Stimulated activated CD4-positive, alpha-beta T cell treated with anti-CD3 and anti-CD28 coated beads, Interleukin-4, amount 100 ng/mL, for 4 hours (primary cell): ENCODE results near the gene TMEM184B.
A peak's percentile ranks its signal among the peaks of the same experiment; 100 is the strongest.

Experiments
- DNase-seq, 2 experiments: peaks; one replicate each; pipeline ENCODE4 v3.0.0-alpha.2; 2020

Gene TMEM184B

DNA sequence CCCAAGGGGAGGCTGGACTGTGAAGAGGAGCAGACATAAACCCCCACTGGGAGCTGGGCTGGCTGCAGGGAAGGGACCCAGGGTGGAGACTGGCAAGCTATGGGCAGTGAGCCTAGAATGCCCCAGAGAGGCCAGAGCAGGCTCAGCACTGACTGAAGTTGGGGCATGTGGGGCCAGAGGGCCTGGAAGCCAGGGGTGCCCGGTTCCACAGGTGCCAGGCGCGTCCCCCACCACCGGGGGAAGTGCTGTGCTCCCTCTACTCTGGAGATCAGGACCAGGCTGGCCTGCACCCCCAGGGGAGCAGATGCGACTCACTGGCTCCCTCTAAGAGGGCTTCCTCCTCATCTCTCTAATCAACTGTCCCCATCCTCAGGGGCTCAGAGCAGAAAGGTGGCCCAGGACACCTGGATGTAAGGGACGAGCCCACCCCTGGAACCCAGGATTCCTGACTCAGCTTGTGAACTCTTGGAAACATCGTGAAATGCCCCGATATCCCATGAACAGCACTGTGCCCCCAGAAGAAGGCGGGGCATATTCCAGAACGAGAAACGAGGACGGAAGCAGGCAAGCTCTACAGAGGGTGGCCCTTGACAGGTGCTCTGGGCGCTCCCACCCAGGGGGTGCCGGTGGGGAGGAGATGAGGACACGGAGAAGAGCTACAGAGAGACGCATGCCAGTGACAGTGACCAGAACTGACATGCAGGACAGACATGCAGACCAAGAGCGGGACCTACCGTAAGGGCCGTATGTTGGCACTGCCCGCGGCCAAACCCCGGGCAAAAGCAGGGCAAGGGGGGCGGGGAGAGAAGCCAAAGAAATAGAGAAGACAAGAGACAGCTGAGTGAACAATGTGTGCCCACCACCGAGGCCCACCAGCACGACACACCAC, 50.7 kb downstream of the TMEM184B start:
- no peak for DNase-seq

GRCh38 chr22:38221407-38221806, 51.4 kb downstream of the TMEM184B start:
- no peak for DNase-seq

GRCh38 chr22:38220653-38221386, 52.0 kb downstream of the TMEM184B start:
- no peak for DNase-seq

- no peak for DNase-seq
Measured at GRCh38 chr22:38220163-38220562, 52.6 kb downstream of the TMEM184B start.

DNA sequence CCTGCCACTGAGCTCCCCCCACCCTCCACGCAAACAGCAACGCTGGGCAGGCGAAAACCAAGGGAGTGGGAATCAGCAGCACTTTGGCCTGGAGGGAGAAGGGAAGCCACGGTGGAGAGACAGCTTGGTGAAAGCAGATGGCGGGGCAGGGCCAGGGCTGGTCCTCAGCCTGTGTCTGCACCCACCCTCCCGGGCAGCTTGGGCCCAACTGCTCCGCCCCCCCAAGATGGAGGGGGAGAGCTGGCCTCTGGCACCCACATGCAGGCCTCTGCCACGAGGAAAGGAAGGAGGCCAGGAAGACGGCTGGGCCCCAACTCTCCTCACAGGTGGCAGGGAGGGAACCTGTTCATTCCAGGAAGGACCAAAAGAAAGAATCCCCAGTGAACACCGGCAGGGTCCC, 53.2 kb downstream of the TMEM184B start:
- DNase-seq: no peak

DNA sequence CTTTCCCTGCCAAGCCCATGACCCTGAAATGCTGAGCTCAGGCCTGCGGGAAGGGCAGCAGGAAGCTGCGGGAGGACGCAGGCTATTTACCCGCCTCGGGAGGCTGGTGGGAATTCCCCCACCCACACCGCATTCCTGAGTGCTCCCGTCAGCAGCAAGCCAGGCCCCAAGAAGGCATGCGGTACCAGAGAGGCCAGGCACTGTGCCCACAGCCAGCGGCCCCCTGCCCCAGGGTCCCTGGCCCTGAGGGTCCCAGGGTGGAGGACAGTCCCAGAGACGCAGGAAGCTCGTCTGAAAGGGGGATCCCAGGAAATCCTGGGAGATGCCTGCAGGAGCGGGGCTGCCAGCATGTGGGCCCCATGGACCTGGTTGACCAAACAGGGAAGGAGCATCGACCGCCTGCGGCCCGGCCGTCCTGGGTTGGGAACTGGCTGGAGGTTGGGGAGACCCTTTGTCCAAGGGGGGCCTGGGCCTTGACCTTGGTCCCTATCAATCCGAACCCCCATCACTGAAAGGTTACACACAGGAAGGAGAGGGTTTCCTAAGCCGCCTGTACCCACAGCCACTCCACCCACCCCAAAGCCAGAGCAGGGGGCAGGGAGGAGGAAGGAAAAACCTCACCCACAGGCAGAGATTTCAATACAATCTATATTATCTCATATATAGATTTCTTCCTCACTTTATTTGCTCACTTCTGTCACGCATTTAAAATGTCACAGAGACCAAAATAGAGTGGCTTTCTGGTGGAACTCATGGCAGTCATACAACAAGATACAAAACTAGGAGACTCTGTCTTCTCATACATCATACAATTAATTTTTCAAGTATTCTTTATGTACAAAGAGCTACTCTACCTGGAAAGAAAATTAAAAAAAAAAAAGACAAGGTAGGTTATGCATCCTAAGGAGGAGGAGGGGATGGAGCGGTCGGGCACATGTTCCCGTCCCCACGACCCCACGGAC, 53.9 kb downstream of the TMEM184B start:
- DNase-seq: peak; percentile 36 to 45

- no peak for DNase-seq
Measured at GRCh38 chr22:38215156-38216038, 57.4 kb downstream of the TMEM184B start.

DNA sequence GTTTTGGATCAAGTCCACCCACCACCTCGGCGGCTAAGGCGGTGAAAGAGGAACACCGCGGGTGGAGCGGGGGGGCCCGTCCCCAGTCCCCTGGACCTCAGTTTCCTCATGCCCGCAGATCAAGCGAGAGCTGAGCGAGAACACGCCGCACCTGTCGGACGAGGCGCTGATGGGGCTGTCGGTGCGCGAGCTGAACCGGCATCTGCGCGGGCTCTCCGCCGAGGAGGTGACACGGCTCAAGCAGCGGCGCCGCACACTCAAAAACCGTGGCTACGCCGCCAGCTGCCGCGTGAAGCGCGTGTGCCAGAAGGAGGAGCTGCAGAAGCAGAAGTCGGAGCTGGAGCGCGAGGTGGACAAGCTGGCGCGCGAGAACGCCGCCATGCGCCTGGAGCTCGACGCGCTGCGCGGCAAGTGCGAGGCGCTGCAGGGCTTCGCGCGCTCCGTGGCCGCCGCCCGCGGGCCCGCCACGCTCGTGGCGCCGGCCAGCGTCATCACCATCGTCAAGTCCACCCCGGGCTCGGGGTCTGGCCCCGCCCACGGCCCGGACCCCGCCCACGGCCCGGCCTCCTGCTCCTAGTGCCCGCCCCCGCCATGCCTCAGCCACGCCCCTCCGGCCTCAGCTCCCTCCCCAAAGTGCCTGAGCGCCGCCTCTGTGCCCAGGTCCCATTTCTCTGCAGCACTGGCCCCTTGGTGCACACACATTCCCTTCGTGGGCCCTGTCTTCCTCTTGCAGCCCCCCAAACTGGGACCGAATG, 58.3 kb downstream of the TMEM184B start:
- DNase-seq: peak; percentile 62 to 63

GRCh38 chr22:38213990-38214301, 58.9 kb downstream of the TMEM184B start:
- DNase-seq: no peak

DNA sequence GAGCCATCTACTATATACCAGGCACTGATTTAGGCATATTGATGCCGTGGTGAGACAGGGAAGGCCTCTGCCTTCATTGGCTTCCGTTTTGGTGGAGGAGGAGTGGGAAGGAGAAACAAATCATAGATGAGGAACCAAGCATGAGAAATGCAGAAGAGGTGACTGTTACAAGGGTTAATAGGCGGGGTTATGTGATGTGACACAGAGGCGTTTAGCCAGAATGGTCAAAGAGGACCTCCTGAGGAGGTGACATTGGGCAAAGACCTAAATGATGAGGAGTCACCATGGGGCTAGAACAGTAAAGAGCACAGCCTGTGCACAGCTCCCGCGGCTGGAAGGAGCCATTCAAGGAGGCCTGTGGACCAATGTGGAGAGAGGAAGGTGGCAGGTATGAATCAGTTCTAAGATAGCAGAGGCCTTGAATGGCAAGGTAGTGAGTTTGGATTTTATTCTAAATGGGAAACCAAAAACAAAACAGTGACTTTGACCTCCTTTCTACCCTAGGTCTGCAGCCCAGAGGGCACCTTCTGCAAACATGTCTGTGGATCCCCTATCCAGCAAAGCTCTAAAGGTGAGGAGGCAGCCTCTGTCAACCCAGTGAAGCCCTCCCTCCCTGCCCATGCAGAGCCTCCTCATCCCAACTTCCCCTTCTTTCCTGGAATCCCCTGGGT, 59.4 kb downstream of the TMEM184B start:
- DNase-seq: no peak

- no peak for DNase-seq
Measured at GRCh38 chr22:38212442-38212841, 60.4 kb downstream of the TMEM184B start.

- DNase-seq: no peak
Measured at GRCh38 chr22:38211556-38211955, 61.3 kb downstream of the TMEM184B start.

- DNase-seq: no peak
Measured at GRCh38 chr22:38208551-38208968, 64.2 kb downstream of the TMEM184B start.

GRCh38 chr22:38207898-38208432, 64.8 kb downstream of the TMEM184B start:
- no peak for DNase-seq

DNA sequence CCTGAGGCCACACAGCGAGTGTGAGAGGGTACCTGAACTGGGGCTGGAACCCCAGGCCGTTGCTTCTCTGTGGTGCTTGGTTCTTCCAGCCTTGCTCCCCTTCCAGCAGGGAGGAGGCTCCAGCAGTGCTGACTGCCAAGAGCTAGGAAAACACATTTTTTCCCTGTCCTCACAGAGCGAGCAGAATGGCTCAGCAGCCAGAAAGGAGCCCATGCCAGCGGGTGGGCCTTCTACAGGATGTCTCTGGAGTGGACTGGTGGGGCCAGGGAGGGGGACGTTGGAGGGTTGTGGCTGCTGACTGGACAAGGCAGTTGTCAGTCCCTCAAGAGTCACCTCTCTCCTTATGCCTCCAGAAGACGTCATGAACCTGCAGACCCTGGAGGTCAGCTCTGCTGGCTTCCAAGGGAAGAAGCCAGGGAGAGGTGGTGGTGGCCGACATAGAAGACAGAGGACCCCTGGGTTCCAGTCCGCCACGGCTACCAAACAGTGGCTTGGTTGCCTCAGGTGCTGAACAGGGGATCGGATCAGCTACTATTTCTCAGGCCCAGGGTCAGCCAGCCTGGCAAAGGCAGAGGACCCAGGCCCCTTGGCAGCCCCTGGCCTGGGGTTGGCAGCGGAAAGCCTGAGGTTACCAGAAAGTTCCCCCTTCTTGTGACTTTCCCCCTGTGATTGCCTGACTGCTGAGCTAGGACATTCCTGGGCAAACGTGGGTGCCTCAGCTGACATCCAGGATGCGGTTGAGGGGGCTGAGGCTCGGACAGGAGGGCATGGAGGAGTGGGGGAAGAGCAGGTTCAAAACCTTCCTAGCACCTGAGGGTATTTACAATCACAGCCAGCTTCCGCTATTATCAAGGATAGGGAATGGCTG, 67.3 kb downstream of the TMEM184B start:
- DNase-seq: no peak

- DNase-seq: no peak
Measured at GRCh38 chr22:38204784-38205183, 68.0 kb downstream of the TMEM184B start.

- no peak for DNase-seq
Measured at GRCh38 chr22:38203855-38204514, 68.8 kb downstream of the TMEM184B start.

- DNase-seq: peak in 1 of 2 experiments; percentile 26
Measured at GRCh38 chr22:38203090-38203810, 69.6 kb downstream of the TMEM184B start.
